Hepatocyte (in vitro differentiated cells): ENCODE data around the gene CASQ1. TPM values are rescaled to one million over a fixed set of nuclear protein-coding genes. Genes with fewer than 3 reads are reported as not detected.

Experiments
- DNase-seq: peaks from one replicate; pipeline ENCODE4 v3.0.0-alpha.2; 2016; ENCODE audit warnings: low spot score
- H2AFZ ChIP-seq: fragments of 200-600 bp; sonication (generic); 2 replicates; pipeline ENCODE4 v1.6.0; 2016; ENCODE audit warnings: antibody characterized with exemption, mild to moderate bottlenecking
- H3K27ac ChIP-seq: fragments of 200-600 bp; sonication (generic); 2 replicates; pipeline ENCODE4 v1.5.1; 2016; ENCODE audit warnings: mild to moderate bottlenecking
- H3K27me3 ChIP-seq: fragments of 200-600 bp; sonication (generic); 2 replicates; pipeline ENCODE4 v1.6.1; 2016
- H3K36me3 ChIP-seq: fragments of 200-600 bp; sonication (generic); replicated peaks from 2 replicates; pipeline ENCODE4 v1.5.1; 2016; ENCODE audit warnings: low read depth; ENCODE audit not compliant: insufficient read depth
- H3K4me1 ChIP-seq: fragments of 200-600 bp; sonication (generic); 2 replicates; pipeline ENCODE4 v1.5.1; 2016; ENCODE audit warnings: mild to moderate bottlenecking, moderate library complexity; ENCODE audit not compliant: insufficient read depth
- H3K4me2 ChIP-seq: fragments of 200-600 bp; sonication (generic); 2 replicates; pipeline ENCODE4 v1.6.0; 2016
- H3K4me3 ChIP-seq: fragments of 200-600 bp; sonication (generic); 2 replicates; pipeline ENCODE4 v1.5.1; 2016; ENCODE audit warnings: mild to moderate bottlenecking
- H3K79me2 ChIP-seq: fragments of 200-600 bp; sonication (generic); 2 replicates; pipeline ENCODE4 v1.6.0; 2017; ENCODE audit warnings: mild to moderate bottlenecking
- H3K9me2 ChIP-seq: fragments of 200-600 bp; sonication (generic); replicated peaks from 2 replicates; pipeline ENCODE4 v1.6.0; 2017; ENCODE audit warnings: mild to moderate bottlenecking; ENCODE audit not compliant: insufficient read depth
- H3K9me3 ChIP-seq: fragments of 200-600 bp; sonication (generic); 2 replicates; pipeline ENCODE4 v1.5.1; 2016; ENCODE audit warnings: low read depth, mild to moderate bottlenecking
- H4K20me1 ChIP-seq: fragments of 200-600 bp; sonication (generic); 2 replicates; pipeline ENCODE4 v1.6.0; 2016; ENCODE audit warnings: mild to moderate bottlenecking; ENCODE audit not compliant: insufficient read depth, poor library complexity, severe bottlenecking
- CTCF ChIP-seq: fragments of 200-600 bp; sonication (generic); IDR thresholded peaks from 2 replicates; pipeline ENCODE4 v1.5.1; 2016; ENCODE audit warnings: antibody characterized with exemption, mild to moderate bottlenecking; ENCODE audit not compliant: poor library complexity
- EZH2 ChIP-seq: fragments of 200-600 bp; sonication (generic); IDR thresholded peaks from 2 replicates; pipeline ENCODE4 v1.6.1; 2016; ENCODE audit warnings: antibody characterized with exemption, mild to moderate bottlenecking, borderline replicate concordance
- EZH2phosphoT487 ChIP-seq: fragments of 200-600 bp; sonication (generic); IDR thresholded peaks from one replicate; pipeline ENCODE4 v1.6.1; 2018; ENCODE audit warnings: antibody characterized with exemption, mild to moderate bottlenecking, low read depth, moderate library complexity; ENCODE audit not compliant: unreplicated experiment, severe bottlenecking
- WGBS: methylation state at CpG from one replicate; pipeline ENCODE4 v1.1.6; 2016; ENCODE audit warnings: low lambda C conversion rate; ENCODE audit errors: missing lambda C conversion rate; 5-methylcytosine and 5-hydroxymethylcytosine counted together
- polyA plus RNA-seq: library from polyadenylated mRNA; unstranded; fragments of >200 nt; fragmentation: Nextera tagmentation; extraction: Ambion mirVana; gene quantifications from 2 replicates; pipeline ENCODE4 v1.2.1, GENCODE V29; 2016
- total RNA-seq: library from RNA; depleted of rRNA; stranded (reverse); fragments of >200 nt; gene quantifications from 2 replicates; pipeline ENCODE4 v1.2.3, GENCODE V29; 2014

The CASQ1 gene
- total and polyA plus RNA-seq, 2 experiments from 2014 or later: 0.51 TPM; not detected in 1

GRCh38 chr1:160168016-160168415 lies 22.4 kb upstream of the CASQ1 start:
- H3K36me3 ChIP-seq: no peaks in the 10 kb centered on the region
- no peaks in the 10 kb centered on the region for H3K9me3 ChIP-seq
- H3K4me1 ChIP-seq: no peaks in the 10 kb centered on the region
- H3K79me2 ChIP-seq: no peaks in the 10 kb centered on the region
- WGBS: 84% methylated on average over 5 of the region's 5 CpGs
- no peak overlapping the region for H3K4me3 ChIP-seq
- TF ChIP-seq EZH2 (no peak), EZH2phosphoT487 (no peak), CTCF (no peak)
- no peak overlapping the region for H3K4me2 ChIP-seq
- no peak for DNase-seq
- no peaks in the 10 kb centered on the region for H4K20me1 ChIP-seq
- no peak overlapping the region for H2AFZ ChIP-seq
- H3K27me3 ChIP-seq: no peaks in the 10 kb centered on the region
- no peaks in the 10 kb centered on the region for H3K9me2 ChIP-seq
- H3K27ac ChIP-seq: no peak overlapping the region

DNA sequence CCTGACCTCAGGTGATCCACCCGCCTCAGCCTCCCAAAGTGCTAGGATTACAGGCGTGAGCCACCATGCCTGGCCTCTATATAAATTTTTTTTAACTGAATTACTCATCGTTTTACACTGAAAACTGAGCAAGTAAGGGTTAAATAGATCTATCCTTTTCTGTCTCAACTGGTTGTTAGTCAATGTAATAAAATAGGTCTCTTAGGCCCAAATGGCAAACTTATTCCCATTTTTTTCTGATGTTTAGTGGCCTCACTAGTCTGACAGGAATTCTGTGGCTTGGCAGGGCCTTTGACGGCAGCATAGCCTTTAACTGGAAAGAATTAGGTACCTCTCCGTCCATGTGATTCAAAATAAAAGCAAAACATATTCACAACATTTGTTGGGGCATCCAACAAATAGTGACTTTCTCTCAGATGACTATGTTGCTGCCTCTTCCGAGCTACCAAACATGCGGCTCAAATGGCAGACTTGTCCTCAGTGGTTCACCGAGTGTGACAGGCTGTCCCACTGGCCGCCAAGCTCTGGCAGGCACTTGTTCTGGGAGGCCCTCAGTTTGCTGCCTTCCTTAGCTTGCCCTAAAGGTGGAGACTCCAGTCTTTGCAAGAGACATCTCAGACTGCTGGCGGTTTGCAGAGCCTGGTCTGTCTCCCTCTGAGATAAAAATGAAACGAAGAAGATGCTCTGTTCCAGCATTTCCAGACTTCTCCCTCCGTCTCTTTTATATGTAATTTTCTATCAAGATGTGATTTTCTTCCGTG lies 21.6 kb upstream of the CASQ1 start:
- no peaks in the 10 kb centered on the region for H3K4me1 ChIP-seq
- H3K4me3 ChIP-seq: no peak overlapping the region
- H3K79me2 ChIP-seq: no peaks in the 10 kb centered on the region
- no peaks in the 10 kb centered on the region for H3K36me3 ChIP-seq
- H2AFZ ChIP-seq: no peak overlapping the region
- DNase-seq: no peak
- H3K9me3 ChIP-seq: no peaks in the 10 kb centered on the region
- H3K27me3 ChIP-seq: no peaks in the 10 kb centered on the region
- WGBS: 60% methylated on average over 13 of the region's 13 CpGs
- no peaks in the 10 kb centered on the region for H3K9me2 ChIP-seq
- H4K20me1 ChIP-seq: no peaks in the 10 kb centered on the region
- TF ChIP-seq CTCF: no peak
- TF ChIP-seq EZH2: no peak
- no peak for TF ChIP-seq EZH2phosphoT487
- no peak overlapping the region for H3K4me2 ChIP-seq
- H3K27ac ChIP-seq: no peak overlapping the region

DNA sequence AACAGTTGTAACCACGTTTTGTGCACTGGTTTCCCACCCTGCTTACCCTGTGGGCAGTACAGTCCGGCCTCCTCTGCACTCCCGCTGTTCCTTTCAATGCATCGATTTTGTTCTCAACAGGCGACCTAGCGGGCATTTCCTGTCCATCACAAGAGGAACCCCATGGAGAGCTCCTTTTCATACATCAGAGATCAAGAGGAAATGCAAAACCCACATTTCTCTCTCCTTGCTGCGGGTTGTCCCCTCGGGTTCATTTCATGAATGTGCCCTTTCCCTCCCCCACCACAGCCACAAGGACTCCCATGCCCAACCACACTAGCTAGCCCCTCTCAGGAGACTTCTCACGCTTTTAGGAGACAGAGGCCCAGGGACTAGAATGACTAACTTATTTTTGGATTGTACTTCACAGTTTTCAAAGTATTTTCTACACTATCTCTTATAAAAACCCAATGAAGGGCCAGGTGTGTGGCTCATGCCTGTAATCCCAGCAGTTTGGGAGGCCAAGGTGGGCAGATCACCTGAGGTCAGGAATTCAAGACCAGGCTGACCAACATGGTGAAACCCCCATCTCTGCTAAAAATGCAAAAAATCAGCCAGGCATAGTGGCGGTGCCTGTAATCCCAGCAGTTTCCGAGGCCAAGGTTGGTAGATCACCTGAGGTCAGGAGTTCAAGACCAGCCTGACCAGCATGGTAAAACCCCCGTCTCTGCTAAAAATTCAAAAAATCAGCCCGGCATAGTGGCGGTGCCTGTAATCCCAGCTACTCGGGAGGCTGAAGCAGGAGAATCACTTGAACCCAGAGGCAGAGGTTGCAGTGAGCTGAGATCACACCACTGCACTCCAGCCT lies 20.6 kb upstream of the CASQ1 start:
- H3K4me2 ChIP-seq: no peak overlapping the region
- DNase-seq: no peak
- no peaks in the 10 kb centered on the region for H3K79me2 ChIP-seq
- H2AFZ ChIP-seq: no peak overlapping the region
- H3K27me3 ChIP-seq: no peaks in the 10 kb centered on the region
- no peak overlapping the region for H3K27ac ChIP-seq
- no peak overlapping the region for H3K4me3 ChIP-seq
- H3K36me3 ChIP-seq: no peaks in the 10 kb centered on the region
- H4K20me1 ChIP-seq: no peaks in the 10 kb centered on the region
- no peak for TF ChIP-seq EZH2phosphoT487
- 52% methylated on average over 15 of the region's 15 CpGs for WGBS
- no peaks in the 10 kb centered on the region for H3K9me3 ChIP-seq
- no peaks in the 10 kb centered on the region for H3K9me2 ChIP-seq
- H3K4me1 ChIP-seq: no peaks in the 10 kb centered on the region

- Histone ChIP-seq H4K20me1 (no peaks in the 10 kb centered on the region), H3K27me3 (no peaks in the 10 kb centered on the region), H3K27ac (no peak overlapping the region), H3K4me1 (no peaks in the 10 kb centered on the region), H3K36me3 (no peaks in the 10 kb centered on the region), H3K9me3 (no peaks in the 10 kb centered on the region), H3K9me2 (no peaks in the 10 kb centered on the region), H3K4me2 (no peak overlapping the region), H3K79me2 (no peaks in the 10 kb centered on the region), H2AFZ (no peak overlapping the region), H3K4me3 (no peak overlapping the region)
- TF ChIP-seq EZH2phosphoT487: no peak
- TF ChIP-seq CTCF: no peak
- no peak for TF ChIP-seq EZH2
- WGBS: 78% methylated on average over 4 of the region's 4 CpGs
- DNase-seq: no peak
Measured at GRCh38 chr1:160171354-160171753, 19.0 kb upstream of the CASQ1 start.
